Superior temporal gyrus (tissue), 1 donor: ENCODE results near the gene ARL5C.
"Not testable (repeated sequence)": the region's sequence is repeated elsewhere in the genome, so short reads cannot be mapped to it uniquely, and the experiment has no call there.

ENCODE experiments used
- DNase-seq: peaks from one replicate; pipeline ENCODE4 v3.0.0-alpha.2; 2016; ENCODE audit errors: extremely low spot score

The ARL5C gene

GRCh38 chr17:39194089-39194984 lies 28.4 kb upstream of the ARL5C start:
- peak; percentile 71 for DNase-seq

GRCh38 chr17:39193346-39193745 lies 27.4 kb upstream of the ARL5C start:
- no peak for DNase-seq

GRCh38 chr17:39192901-39193300 lies 26.9 kb upstream of the ARL5C start:
- DNase-seq: no peak

- DNase-seq: no peak
These were observed 26.0 kb upstream of the ARL5C start for GRCh38 chr17:39191750-39192510.

- no peak for DNase-seq
These were observed 21.3 kb upstream of the ARL5C start for GRCh38 chr17:39187152-39187830.

GRCh38 chr17:39186481-39187002 lies 20.6 kb upstream of the ARL5C start:
- no peak for DNase-seq

- DNase-seq: no peak
These were observed 17.8 kb upstream of the ARL5C start for GRCh38 chr17:39183720-39184119.

- DNase-seq: no peak
These were observed 17.1 kb upstream of the ARL5C start for GRCh38 chr17:39183045-39183444.

- no peak for DNase-seq
These were observed 15.3 kb upstream of the ARL5C start for GRCh38 chr17:39181303-39181702.

GRCh38 chr17:39178536-39178935 lies 12.6 kb upstream of the ARL5C start:
- no peak for DNase-seq

GRCh38 chr17:39177256-39177655 lies 11.3 kb upstream of the ARL5C start:
- DNase-seq: no peak

GRCh38 chr17:39175695-39176093 lies 9.7 kb upstream of the ARL5C start:
- no peak for DNase-seq

- DNase-seq: peak; percentile 80
These were observed 9.1 kb upstream of the ARL5C start for GRCh38 chr17:39174920-39175694.

- DNase-seq: no peak
These were observed 7.7 kb upstream of the ARL5C start for GRCh38 chr17:39173526-39174274.

GRCh38 chr17:39173080-39173479 lies 7.1 kb upstream of the ARL5C start:
- DNase-seq: no peak

- no peak for DNase-seq
These were observed 6.0 kb upstream of the ARL5C start for GRCh38 chr17:39171933-39172332.

- no peak for DNase-seq
These were observed 4.6 kb upstream of the ARL5C start for GRCh38 chr17:39170558-39170957.

- DNase-seq: no peak
These were observed 4.1 kb upstream of the ARL5C start for GRCh38 chr17:39170109-39170508.

GRCh38 chr17:39169518-39169917 lies 3.6 kb upstream of the ARL5C start:
- DNase-seq: no peak

- DNase-seq: no peak
These were observed 3.1 kb upstream of the ARL5C start for GRCh38 chr17:39169101-39169500.

- not testable (repeated sequence) for DNase-seq
These were observed 2.5 kb upstream of the ARL5C start for GRCh38 chr17:39168503-39168902.
